Epidermal melanocyte (primary cell): ENCODE data around the gene WDR83.
A peak's percentile ranks its signal among the peaks of the same experiment; 100 is the strongest.
"Not testable (repeated sequence)": the region's sequence is repeated elsewhere in the genome, so short reads cannot be mapped to it uniquely, and the experiment has no call there.

Source experiments
- DNase-seq: peaks from one replicate; pipeline ENCODE4 v3.0.0; 2011; ENCODE audit warnings: low spot score; ENCODE audit not compliant: insufficient read length

WDR83 gene

DNA sequence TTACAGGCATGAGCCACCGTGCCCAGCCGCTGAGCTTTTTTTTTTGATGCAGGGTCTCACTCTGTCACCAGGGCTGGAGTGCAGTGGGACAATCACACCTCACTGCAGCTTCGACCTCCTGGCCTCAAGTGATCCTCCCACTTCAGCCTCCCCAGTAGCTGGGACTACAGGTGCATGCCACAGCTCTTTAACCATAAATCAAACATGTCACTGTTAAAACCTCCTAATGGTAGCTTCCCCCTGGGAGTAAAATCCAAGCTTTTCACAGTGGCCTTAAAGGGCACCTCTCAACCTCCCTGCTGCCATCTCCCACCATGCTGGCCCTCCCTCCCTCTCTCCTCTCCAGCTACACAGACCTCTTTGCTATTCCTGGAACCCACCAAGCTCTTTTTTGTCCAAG lies 19.2 kb downstream of the WDR83 start:
- DNase-seq, result no peak

DNA sequence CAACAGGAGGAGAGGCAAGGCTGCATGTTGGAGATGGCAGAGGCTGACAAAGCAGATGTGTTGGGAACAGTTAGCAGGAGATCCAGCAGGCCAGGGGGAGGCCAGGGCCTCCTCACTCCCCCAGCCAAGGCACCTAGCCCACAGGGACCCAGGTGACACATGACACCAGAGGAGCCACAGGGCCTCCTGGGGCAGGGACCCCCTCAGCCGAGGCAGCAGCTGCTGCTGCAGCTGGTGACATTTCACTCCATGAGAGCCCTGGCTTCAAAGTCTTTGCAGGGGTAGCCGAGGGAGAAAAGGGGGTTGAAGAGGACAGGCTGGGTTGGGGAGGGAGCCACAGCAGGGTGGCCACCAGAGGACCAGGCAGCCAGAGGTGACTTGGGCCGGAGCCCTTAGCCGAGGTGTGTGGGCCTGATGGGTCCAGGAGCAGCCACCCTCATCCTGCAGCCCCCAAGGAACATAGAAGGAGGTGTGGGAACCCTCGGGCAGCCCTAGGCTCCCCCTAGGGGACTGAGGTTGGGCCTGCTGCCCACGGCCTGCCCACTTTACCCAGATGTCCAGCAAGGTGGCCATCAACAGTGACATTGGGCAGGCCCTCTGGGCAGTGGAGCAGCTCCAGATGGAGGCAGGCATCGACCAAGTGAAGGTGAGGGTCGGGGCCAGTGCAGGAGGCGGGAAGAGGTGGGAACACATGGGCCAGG lies 21.0 kb downstream of the WDR83 start, which contains the start of gene GNG14:
Gene GNG14 (plus strand): TSS at position 503 of the 701 bp plus-strand sequence. CDS start 51 bp downstream, at position 554.
- no peak for DNase-seq

DNA sequence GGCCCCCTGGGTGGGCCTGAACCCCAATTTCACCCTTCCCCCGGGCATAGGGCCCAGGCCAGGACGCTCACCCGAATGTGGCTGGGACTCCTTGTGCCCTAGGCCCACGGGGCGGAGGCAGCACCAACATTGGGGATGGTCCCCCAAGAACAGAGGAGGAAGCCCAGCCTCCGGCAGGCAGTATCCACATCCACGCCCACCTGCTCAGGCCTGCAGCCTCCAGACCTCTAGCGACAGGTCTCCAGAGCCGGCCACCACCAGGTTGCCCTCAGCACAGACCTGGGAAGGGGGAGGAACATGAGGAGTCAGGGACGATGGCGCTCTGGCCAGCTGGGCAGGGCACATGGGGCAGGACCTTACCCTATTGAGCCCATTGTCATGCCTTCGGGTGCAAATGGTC lies 22.4 kb downstream of the WDR83 start:
- no peak for DNase-seq

DNA sequence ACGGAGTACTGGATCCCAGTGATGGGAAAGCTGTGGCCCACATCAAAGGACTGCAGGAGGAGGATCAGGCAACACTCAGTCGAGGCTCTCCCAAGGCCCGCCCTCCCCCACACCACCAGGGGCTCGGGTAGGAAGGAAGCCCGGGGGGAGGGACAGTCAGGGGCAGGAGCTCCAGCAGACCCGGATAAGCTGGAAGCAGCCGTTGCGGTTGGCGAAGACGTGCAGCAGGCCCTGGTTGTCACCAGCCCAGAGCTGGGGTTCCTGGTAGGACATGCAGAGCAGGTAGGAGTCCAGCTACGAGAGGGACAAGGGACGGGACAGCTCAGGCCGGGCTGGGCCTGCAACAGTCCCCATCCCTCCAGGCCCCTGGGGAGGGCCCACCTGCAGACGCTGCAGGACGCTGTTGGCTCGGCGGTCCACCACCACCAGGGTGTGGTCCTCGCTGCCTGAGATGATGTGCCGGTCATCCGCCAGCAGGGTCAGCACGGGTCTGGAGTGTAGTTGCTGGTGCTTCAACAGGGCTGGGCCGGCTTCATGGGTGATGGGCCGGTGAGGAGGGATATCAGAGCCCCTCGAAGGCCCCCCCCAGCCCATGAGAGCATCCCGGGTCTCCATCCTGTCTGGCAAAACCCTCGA lies 23.1 kb downstream of the WDR83 start:
- DNase-seq, result no peak

DNA sequence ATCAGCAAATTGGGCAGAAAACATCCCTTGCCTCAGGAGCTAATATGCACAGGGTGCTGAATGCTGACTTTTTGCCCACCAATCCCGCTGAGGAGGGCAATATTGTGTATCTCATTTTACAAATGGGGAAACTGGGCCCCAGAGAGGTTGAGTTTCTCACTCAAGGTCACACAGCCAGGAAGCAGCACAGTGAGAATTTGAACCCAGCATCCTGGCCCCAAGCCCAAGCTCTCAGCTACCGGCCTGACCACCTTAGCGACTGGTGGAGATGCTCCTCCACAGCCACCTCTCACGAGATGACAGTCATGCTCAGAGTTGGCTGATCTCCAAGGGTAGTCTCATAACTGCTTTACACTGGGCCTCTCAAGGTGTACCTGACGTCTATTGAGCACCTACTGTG lies 26.4 kb downstream of the WDR83 start:
- DNase-seq, result no peak

DNA sequence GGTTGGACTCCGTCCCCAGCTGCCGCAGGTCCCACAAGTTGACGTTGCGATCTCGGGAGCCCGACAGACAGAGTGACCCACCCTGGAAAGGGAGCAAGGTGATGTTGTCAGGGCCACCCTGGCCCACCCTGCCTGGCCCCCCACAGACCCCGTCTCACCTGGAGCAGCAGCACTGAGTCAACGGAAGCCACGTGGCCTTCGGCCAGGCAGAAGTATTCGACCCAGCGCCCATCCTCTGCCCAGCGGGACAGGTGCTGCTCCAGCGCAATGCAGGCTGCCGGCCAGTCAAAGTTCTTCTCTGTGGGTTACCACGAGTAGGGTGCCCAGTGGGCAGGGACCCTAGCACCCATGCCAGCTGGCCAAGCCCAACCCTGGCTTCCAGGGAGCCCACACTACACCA lies 28.0 kb downstream of the WDR83 start:
- DNase-seq, result no peak

DNA sequence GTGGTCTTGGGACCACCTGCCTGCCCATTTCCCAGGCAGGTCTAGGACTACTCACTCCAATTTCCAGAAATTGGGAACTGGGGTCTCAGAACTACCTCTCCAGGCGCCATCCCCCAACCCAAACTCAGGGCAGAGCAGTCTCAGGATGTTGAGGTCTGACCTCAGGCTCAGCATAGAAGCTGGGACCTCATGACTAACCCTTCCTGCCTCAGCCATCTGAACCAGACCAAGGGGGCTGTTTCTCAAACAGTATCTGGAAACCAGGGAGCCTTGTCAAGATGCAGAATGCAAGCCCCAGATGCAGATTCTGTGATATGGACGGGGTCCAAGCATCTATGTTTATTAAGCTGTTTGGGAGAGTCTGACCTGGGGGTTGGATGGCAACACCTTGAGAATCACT lies 28.5 kb downstream of the WDR83 start:
- DNase-seq, result no peak

DNA sequence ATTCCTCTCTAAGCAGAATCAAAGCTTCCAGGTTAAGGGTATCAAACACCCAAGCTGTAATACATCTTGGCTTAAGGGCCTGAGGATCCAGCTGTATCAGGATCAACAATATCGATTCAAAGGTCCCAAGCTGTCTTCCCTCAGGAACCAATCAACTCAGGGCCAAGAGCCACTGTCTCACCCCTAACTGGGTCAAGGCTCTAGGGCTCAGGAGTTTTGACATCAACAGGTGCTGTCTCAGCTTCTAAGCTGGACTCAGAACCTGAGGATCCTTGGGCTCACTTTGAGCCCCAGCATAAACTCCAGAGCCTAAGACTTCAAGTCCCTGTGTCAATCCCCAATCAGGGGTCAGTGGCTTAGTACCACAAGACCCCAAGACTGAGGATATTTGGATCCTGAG lies 28.9 kb downstream of the WDR83 start:
- no peak for DNase-seq

DNA sequence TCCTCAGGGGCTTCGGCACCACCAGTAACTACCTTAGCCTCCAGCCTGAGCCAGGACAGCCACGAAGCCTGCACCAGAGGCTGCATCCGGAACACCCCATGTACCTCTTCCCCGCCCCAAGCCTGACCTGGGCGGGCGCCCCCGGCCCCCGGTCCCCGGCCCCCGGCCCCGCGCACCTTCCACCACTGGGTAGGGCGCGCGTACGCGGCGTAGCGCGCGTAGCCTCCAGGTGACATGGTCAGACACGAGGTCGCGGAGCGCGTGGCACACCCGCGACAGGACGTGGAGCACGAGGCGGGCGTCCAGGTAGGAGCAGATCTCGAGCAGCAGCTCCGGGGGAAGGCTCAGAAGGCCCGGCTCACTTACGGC lies 29.4 kb downstream of the WDR83 start:
- no peak for DNase-seq

DNA sequence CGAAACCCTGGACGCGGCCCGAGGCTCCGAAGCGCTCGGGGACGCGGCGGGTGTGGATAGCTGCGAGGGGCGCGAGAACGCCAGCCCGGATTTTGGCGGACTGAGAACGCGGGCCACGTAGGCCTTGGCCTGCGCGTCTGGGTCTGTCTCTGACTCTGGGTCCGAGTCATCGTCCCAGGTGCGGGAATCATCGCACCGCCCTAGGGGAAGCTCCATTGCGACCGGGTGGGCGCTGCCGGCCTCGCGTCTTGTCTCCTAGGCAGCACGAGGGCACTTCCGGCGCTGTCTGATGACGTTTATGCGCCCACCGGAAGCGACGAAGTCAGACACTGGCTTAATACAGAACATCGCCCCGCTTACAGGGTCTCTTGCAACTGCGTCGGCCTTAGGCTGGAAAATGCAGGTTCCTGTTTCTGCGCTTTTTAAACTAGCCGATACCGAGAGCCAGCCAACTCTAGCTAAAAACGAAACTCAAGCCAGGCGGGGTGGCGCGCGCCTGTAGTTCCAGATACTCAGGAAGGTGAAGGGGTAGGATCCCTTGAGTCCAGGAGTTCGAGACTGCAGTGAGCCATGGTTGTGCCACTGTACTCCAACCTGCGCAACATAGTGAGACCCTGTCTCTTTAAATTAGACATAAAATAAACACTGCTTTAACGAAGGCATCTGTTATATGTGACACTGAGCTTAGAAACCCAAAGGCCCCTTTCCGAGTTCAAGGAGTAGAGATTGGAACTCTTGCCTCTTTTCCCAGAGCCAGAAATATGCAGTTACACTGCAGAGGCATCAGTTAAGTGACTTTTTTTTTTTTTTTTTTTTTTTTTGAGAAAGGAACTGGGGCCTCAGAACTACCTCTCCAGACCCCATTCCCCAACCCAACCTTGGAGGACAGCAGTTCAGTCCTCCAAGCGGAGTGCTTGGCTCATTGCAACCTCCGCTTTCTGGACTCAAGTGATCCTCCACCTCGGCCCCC lies 30.0 kb downstream of the WDR83 start, which contains the start of gene FBXW9:
Gene FBXW9 (minus strand): TSS at position 266 of the 970 bp plus-strand sequence. CDS start 50 bp downstream, at position 216.
- DNase-seq, result peak; percentile 99

DNA sequence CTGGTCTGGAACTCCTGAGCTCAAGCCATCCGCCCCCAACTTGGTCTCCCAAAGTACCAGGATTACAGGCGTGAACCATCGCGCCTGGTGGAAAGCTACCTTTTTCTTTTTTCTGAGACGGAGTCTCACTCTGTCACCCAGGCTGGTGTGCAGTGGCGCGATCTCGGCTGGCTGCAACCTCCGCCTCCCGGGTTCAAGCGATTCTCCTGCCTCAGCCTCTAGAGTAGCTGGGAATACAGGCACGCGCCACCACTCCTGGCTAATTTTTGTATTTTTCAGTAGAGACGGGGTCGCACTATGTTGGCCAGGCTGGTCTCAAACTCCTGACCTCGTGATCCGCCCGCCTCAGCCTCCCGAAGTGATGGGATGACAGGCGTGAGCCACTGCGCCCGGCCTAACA lies 30.8 kb downstream of the WDR83 start:
- DNase-seq, result not testable (repeated sequence)

DNA sequence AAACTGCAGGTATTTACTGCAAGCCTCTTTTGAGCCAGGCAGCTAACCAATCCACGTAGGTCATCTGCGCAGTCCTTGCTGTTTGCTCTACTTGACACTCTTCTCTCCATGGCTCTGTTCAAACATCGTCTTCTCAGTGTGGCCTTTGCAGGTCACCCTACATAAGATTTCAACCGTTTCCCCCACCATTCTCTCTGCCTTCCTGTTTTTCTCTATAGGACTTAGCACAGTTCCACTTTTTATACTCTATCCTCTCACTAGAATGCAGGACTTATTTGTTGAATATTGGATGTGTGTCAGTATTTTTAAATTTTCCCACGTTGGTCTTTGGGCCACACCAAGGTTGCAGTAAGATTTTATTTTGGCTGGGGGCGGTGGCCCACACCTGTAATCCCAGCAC lies 31.5 kb downstream of the WDR83 start:
- DNase-seq, result no peak

DNA sequence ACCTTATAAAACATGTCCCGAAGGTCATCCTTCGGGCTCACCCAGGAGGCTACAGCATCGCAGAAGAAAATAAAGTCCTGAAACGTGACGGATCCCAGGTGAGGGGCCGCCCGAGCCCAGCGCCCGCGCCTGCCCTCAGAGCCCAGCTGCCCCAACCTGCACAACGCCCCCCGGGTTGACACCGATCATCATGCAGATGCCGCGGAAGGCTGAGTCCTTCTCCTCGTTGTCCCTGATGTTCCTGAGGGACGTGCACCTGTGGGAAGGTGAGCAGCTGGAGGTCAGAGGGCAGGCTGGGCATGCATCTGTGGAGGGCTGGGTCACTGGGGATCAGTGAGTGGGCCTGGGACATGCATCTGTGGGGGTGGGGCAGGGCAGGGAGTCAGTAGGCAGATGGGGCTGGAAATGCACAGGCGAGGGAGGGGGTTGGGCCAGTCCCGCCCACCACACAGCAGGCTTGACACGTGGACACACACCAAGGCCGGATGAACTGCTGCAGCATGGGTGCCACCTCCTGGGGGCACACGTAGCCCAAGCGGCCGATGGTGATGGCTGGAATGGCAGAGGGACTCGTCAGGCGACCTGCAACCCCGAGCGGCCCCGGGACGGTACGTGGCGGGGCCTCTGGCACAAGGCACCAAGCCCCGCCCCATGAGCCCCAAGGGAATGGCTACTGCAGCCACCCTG lies 35.1 kb downstream of the WDR83 start:
- DNase-seq, result no peak

DNA sequence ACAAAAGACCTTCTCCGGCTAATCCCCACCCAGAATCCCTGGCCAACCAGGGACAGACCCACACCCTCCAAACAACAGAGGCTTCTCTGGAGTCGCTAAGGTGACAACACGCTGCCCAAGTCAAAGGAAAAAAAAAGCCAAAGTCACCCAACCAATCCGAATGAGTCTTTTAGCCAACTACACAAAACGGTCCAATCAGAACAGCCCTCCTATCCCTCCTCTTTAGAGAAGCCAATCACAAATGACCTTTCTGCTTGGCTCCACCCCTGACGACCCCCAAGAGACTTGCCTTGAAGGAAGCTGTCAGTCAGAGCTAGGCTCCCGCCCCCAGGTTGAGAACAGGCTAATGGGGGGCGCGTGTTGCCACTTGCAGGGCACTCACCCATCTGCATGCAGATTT lies 36.4 kb downstream of the WDR83 start:
- no peak for DNase-seq

DNA sequence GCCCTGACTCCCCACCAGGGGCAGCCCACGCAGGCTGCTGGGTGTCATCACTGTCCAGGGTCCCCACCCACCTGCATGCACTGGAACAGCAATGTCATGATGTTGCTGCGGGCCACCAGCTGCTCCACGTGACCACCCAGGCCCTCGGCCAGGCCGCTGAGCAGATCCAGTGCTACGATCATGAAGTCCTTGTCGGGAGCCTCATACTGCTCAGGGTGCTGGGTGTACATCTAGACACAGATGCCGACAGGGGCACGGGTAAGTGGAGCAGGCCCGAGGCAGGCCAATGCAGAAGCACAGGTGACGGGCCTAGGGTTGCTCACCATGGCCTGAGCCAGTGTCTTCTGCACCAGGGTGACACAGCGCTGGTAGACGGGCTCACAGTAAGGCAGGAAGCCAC lies 38.6 kb downstream of the WDR83 start:
- DNase-seq, result no peak

DNA sequence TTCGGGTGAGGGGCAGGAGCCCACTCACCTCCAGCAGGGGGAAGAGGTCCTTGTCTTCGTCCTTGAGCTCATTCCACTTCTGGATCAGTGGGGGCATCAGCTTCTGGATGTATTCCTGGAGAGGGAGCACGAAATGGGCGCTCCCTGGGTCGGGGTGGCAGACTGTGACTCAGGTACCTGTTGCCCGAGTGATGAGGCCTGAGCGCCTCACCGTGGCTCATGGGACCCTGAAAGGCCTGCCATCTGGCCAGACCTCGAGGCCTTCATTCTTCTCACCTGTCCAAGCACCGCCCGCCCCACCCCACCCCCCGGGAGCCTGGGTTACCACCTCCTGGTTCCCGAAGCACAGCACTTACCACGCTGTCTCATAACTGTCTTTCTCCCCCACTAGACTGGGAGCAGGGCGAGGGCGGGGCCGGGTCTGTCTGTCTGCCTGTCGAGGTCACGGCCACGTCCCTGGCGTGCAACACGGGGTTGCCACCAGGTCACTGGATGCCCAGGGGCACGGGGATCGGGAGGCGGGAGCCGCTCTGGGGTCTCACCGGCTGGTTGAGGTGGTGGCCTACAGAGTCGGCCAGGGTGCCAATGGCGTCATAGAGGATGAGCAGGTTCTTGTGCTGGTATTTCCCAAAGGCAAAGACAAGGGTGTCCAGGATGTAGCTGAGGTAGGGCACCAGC lies 39.2 kb downstream of the WDR83 start:
- no peak for DNase-seq

DNA sequence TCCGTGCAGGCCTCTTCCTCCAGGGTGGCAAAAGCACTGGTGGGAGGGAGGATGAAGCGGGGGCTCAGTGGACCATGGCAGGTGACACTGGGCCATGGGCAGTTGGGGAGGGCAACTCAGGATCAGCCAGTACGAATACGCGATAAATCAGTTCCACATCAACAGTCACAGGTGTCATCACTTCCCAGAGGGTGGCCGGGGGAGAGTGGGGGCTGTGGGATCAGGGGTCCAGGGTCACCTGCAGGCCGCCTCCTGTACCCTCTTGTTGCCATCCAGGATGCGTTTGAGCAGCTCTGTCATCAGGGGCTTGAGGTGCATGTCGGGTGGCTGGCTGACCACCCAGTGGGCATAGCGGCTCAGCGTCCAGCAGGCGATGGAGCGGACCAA lies 39.7 kb downstream of the WDR83 start:
- DNase-seq, result no peak

DNA sequence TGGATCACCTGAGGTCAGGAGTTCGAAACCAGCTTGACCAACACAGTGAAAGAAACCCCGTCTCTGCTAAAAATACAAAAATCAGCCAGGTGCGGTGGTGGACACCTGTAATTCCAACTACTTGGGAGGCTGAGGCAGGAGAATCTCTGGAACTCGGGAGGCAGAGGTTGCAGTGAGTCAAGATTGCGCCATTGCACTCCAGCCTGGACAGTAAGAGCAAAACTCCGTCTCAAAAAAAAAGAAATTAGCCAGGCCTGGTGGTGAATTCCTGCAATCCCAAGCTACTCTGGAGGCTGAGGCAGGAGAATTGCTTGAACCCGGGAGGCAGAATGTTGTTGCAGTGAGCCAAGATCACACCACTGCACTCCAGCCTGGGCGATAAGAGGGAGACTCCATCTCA lies 42.0 kb downstream of the WDR83 start:
- no peak for DNase-seq

DNA sequence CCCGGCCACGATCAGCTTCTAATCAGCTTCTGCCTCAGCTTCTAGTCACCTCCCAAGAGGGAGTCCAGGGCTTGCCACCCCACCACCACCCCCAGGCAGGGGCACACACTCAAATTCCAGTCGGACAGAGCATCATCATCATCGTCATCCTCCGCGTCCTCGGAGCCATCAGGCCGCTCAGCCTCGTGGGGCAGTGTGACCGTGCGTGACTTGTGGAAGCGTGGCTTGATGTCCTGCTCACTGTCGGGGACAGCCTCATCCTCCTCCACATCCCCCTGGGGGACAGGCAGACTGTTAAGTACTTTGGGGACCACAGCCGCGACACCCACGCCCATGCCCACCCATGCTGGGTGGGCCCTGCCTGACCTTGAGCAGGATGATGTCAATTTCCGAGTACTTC lies 44.6 kb downstream of the WDR83 start:
- DNase-seq, result no peak

DNA sequence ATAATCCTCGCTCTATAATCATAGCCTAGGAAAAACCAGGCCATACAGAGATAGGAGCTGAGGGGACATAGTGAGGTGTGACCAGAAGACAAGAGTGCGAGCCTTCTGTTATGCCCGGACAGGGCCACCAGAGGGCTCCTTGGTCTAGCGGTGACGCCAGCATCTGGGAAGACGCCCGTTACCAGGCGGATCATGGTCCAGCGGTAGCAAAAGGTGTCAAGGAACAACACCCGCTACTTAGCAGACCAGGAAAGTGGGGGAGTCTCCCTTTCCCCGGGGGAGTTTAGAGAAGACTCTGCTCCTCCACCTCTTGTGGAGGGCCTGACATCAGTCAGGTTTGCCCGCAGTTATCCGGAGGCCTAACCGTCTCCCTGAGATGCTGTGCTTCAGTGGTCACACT lies 45.5 kb downstream of the WDR83 start:
- not testable (repeated sequence) for DNase-seq

DNA sequence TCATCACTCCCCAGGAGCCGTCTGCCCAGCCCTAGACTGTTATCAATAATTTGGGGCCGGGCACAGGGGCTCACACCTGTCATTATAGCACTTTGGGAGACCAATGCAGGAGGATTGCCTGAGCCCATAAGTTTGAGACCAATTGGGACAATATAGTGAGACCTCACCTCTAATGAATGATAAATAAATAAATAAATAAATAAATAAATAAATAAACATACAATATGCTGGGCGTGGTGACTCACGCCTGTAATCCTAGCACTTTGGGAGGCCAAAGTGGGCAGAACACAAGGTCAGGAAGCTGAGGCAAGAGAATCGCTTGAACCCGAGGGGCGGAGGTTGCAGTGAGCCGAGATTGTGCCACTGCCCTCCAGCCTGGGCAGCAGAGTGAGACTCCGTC lies 46.7 kb downstream of the WDR83 start:
- not testable (repeated sequence) for DNase-seq
